ENCODE data around the gene AGT.
"Not testable (repeated sequence)": the region's sequence is repeated elsewhere in the genome, so short reads cannot be mapped to it uniquely, and the experiment has no call there.

The AGT gene

DNA sequence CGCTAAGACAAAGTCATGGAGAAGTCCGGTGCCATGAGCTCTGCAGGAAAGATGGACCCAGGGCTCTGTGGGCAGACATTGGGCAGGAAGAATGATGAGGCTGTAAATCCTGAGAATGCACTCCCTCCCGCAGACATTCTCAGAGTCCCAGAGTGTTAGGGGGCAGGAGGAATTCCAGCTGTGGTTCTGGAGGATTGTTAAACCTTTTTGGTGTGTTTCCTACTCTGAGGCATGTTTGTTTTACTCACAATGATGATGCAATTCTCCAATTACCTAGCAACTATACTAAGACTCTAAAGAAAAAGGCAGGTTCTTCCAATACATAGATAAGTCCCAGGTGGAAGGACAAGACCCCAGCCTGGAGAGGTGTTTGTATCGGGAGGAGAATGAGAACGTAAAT lies 30.5 kb upstream of the AGT start:
- no peak for DNase-seq (ENCODE audit: low read depth in 2 of 2)

DNA sequence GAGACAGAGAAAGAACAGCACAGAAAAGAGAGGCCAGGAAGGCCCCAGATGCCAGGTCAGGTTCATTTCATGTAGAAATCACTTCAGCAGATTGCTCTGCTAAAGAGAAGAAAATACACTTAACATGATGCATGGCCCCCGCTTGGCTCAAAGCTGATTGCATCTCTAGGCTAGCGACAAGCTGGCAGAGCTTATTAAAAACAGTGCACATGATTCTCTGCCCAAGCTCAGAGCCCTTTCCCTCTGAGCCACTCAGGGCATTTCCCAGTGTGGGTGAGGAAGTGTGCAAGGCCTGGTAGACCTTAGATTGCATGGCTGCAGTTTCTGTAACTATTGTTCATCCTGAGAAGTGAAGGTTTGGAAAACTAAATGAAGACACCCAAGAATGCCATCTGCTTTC lies 30.0 kb upstream of the AGT start:
- no peak for DNase-seq (ENCODE audit: low read depth in 2 of 2)

DNA sequence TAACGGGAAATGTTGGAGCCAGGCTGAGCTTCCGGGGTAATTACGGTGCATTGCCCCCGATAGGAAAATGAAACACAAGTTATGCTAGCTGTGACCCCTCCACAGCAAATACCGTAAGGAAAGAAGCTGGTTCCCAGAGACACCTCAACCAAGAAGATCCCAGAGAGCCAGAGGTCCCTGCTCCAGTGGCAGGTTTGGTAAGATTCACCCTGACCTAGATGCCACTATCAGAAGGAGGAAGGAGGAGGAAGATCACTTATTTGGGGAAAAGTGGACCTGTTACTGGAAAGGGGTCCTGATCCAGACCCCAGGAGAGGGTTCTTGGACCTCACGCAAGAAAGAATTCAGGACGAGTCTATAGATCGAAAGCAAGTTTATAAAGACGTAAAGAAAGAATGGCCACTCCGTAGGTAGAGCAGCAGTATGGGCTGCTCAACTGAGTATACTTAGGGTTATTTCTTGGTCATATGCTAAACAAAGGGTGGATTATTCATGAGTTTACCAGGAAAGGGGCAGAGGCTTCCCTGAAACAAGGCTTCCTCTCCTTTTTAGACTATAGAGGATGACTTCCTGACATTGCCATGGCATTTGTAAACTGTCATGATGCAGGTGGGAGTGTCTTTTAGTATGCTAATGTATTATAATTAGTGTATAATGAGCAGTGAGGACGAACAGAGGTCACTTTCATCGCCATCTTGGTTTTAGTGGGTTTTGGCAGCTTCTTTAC lies 25.8 kb upstream of the AGT start:
- no peak for DNase-seq (ENCODE audit: low read depth in 2 of 2)

DNA sequence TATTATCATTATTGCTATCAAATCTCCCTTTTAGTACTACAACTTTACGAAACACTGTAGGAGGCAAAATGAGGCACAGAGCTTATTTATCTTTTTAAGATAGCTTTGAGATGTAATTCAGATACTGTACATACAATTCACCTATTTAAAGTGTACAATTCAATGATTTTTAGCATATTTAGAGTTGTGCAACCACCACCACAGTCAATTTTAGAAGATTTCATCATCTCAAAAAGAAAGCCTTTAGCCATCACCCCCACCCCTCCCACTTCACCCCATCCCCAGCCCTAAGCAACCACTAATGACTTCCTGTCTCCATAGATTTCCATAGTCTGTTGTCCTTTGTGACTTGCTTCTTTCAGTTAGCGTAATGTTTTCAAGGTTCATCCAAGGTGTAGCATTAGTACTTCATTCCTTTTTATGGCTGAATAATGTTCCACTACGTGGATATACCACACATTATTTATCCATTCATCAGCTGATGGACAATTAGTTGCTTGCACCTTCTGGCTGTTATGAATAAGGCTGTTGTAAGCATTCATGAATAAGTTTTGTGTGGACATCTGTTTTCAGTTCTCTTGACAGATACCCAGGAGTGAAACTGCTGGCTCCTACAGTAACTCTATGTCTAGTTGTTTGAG lies 23.8 kb upstream of the AGT start:
- no peak for DNase-seq (ENCODE audit: low read depth in 2 of 2)

DNA sequence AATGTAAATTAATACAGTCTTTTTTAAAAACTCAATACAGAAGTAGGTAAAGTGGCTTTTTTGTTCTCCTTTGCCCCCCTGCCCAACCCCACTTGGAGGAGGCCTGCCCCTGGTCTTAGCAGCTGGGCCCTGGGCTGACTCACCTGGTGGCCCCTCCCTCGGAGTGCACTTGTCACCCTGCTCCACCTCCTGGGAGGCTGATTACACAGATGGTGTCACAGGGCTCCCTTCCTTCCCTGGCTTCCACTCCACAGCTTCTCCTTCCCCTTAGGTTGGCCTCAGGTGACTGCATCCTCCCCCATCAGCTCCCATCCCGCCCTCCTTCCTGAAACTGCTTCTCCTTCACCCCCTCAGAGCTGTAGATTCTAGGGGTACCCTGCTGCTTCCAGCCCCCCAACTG lies 21.5 kb upstream of the AGT start:
- DNase-seq (ENCODE audit: low read depth in 2 of 2): no peak

DNA sequence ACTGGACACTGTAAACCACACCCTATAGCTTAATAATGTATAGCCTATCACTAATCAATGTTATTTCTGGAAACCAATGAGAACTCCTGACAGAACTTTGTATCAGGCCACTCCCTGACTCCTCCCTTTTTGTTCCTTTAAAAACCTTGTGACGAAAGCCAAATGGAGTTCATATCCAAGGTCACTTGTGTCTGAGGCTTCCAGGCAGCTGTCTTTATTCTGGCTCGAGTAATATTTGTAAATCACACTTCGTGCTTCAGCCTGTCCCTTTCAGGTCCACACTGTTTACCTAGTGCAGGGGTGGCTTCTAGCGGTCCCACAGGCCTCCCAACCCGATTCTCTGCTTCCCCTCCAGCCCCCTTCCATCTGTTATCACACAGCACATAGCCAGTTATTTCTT lies 17.1 kb upstream of the AGT start:
- no peak for DNase-seq (ENCODE audit: low read depth in 2 of 2)

DNA sequence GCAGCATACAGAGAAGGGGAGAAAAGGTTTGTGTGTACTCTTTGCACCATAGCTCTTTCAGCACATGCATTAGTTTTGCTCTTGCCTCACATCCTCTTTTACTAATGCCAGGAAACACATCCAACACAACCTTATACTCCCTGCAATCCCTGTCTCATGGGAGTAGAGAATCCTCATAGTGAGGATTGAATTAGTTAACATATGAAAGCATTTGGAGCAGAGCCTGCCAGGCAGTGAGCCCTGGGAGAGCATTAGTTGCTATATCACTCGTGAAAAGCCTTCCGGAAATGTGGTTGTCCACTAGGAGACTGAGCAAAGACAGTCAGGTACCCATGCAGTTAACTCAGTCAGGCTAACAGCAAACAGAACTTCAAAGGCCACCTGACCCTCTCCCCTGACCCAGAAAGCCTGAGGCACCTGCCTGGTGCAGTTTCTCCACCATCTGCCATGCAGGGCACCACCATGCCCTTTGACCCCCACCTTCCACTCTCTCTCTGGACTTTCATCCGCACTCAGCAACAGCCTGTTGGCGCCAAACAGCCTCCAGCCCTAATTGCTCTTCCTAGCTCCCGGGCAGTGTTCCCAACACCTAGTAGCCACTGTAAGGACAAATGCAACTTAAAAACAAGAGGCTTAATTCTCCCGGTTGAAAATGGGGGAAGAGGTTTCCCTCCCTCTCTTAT lies 14.9 kb upstream of the AGT start:
- DNase-seq (ENCODE audit: low read depth in 2 of 2): no peak

DNA sequence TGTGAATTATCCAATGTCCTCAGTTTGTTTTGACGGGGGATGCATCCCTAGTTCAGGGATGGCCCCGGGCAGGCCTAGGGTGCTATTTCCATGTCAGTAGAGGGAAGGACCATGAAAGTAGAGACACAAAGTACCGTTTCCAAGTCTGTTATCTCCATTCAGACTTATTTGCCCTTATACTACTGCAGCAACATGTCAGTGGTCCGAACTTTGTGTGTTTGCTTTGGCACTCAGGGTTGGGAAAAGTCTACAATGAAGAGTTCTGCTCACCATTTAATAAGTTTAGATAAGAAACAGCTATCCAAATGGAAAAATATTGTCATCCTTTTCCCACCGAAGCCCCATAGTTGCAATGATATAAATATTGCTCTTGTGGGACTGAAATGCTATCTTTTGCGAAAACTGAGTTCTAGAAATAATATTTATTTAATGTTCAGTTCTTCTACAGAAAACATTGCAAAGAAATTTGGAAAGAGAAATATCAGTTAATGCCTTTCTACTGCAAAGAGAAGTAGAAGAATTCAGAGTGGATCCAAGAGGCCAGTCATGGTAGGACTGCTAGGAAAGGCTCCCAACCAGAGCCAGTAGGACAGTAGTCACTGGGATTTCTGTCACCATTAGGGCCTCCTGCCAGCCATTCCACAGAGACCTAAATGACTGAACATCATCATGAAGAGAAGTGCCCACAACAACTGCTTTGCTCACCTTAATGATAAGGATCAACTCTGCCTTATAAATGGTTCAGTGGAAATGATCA lies 11.5 kb upstream of the AGT start:
- DNase-seq (ENCODE audit: low read depth in 2 of 2): no peak

DNA sequence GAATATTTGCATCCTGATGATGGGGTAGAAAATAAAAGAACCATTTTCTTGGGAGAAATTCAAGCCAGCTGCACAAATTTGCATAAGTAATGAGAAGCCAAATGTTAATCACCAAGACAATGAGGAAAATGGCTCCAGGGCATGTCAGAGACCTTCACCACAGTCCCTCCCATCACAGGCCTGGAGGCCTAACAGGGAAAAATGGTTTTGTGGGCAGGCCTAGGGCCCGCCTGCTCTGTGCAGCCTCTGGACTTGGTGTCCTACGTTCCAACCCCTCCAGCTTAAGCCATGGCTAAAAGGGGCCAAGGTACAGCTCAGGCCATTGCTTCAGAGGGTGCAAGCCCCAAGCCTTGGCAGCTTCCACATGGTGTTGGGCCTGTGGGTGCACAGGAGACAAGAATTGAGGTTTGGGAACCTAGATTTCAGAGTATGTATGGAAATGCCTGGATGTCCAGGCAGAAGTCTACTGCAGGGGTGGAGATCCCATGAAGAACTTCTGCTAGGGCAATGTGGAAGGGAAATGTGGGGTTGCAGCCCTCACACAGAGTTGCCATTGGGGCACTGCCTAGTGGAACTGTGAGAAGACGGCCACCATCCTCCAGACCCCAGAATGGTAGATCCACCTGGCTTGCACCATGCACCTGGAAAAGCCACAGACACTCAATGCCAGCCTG lies 8.1 kb upstream of the AGT start:
- not testable (repeated sequence) for DNase-seq (ENCODE audit: low read depth in 2 of 2)

DNA sequence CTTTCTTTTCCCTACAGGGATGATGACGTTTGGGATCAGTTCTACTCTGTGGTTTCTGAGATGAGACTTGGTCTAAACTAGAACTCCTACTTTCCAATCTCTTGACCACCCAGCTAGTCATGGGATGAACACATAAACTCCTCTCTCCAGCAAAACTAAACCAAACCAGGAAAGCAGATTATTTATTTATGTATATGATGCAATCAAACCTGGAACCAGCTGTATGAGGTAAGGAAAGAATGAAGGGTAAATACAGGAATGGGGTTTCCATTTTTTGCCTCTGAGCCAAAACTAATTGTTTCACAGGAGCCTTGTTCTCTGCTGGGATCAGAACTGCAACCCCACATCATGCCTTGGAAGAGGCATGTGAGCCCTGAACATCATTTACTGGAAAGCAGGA lies 3.3 kb upstream of the AGT start:
- no peak for DNase-seq (ENCODE audit: low read depth in 2 of 2)

DNA sequence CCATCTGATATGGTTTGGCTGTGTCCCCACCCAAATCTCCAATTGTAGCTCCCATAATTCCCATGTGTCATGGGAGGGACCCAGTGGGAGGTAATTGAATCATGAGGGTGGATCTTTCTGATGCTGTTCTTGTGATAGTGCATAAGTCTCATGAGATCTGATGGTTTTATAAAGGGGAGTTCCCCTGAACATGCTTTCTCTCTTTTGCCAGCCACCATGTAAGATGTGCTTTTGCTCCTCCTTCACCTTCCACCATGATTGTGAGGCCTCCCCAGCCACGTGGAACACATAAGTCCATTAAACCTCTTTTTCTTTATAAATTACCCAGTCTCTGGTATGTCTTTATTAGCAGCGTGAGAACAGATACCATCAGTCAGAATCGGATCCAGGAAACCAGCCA lies 2.5 kb upstream of the AGT start:
- not testable (repeated sequence) for DNase-seq (ENCODE audit: low read depth in 2 of 2)

DNA sequence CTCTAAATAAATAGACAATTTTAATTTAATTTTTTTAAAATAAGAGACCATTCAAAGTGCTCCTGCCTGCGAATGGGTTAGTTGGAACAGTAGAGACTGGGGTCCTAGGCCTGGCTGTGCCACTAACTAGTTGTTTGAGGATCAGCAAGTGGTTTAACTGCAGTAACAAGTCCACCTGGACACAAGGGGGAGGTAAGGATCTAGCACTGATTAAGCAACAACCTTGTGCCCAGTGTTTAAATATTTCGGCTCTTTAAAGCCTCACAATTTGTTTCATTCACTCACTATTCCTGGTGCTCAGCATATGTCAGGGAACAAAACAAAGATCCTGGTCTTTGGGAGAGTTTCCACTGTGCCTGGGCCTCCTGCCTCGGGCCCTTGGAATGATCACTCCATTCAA lies 1.6 kb upstream of the AGT start:
- DNase-seq (ENCODE audit: low read depth in 2 of 2): no peak

DNA sequence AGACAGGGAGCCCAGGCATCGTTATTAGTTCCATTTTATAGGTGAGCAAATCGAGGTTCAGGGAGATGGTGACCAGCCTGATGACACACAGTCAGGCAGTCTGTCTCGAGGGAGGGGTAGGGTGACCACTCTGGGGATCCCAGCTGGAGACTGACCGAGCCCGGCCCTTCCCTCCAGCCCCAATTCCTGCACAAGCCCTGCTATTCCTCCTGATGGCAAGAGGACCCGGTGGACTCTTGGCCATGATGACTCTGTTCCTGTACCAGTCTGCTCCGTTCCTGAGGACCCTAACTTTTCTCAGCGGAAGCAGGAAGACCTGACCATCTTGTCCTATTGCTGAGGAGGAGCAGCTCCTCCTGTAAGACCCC lies 391 bp downstream of the AGT start:
- no peak for DNase-seq (ENCODE audit: low read depth in 2 of 2)

DNA sequence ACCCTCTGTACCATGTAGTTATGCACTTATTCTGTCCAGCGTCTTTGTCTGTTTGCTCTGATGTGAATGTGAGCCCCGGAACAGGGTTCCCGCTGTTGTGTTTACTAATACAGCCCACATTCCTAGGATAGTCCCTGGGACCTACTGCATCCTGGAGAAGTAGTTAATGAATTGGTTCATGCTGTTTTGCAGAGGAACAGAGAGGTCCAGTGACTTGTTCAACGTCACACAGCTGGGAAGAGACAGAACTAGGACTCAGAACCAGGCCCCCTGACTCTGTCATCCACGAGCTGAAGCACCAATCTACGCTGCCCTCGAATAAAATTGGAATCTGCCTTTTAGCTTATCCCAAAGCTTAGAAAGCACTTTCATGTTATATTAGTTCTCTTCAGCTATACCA lies 784 bp downstream of the AGT start:
- no peak for DNase-seq (ENCODE audit: low read depth in 2 of 2)

DNA sequence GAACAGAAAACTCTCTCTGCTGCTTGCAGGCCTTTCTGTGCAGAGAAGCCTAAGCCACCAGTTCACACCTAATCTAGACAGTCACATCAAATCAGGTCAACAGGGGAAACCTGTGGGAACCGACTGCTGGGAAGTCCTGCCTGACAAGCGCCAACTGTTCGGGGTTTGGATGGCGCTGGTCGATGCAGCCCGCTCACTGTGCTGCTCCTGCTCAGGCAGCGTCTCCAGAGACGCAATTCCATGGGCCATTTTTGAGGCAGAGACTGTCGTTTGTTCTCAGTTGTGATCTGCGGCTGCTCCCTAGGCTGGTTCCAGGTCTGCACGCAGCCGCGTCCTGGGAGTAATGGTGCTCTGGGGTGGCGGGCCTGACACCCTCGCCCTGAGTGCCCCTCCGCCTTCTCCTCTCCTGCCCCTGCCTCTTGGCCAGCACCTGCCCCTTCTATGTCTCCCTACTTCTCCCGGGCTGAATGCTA lies 1.4 kb downstream of the AGT start:
- no peak for DNase-seq (ENCODE audit: low read depth in 2 of 2)

DNA sequence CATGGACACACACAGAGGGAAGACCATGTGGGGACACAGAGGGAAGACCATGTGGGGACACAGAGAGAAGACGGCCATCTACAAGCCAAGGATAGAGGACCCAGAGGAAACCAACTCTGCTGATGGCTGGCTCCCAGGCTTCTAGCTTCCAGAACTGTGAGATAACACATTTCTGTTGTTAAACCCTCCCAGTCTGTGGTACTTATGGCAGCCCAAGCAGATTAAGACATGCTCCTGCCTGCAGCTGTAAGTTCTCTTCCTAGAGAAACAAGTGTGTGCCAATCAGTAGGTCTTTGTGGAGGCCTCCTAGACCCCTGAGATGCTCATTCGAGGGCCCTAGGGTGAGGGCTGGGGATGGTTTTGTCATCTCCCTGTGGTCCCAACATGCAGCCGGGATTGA lies 2.7 kb downstream of the AGT start:
- DNase-seq (ENCODE audit: low read depth in 2 of 2): no peak

DNA sequence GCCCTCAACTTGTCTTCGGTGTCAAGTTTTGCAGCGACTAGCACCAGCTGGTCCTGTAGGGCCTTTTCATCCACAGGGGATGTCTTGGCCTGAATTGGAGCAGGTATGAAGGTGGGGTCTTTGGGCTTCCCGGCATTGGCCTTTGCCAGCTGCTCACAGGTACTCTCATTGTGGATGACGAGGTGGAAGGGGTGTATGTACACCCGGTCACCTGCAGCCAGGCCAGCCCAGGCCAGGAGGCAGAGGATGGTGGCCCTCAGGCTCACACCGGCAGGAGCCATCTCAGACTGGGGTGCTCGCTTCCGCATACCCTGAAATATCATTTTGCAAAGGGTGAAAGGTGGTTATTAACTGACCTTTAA lies 3.4 kb downstream of the AGT start:
- no peak for DNase-seq (ENCODE audit: low read depth in 2 of 2)

DNA sequence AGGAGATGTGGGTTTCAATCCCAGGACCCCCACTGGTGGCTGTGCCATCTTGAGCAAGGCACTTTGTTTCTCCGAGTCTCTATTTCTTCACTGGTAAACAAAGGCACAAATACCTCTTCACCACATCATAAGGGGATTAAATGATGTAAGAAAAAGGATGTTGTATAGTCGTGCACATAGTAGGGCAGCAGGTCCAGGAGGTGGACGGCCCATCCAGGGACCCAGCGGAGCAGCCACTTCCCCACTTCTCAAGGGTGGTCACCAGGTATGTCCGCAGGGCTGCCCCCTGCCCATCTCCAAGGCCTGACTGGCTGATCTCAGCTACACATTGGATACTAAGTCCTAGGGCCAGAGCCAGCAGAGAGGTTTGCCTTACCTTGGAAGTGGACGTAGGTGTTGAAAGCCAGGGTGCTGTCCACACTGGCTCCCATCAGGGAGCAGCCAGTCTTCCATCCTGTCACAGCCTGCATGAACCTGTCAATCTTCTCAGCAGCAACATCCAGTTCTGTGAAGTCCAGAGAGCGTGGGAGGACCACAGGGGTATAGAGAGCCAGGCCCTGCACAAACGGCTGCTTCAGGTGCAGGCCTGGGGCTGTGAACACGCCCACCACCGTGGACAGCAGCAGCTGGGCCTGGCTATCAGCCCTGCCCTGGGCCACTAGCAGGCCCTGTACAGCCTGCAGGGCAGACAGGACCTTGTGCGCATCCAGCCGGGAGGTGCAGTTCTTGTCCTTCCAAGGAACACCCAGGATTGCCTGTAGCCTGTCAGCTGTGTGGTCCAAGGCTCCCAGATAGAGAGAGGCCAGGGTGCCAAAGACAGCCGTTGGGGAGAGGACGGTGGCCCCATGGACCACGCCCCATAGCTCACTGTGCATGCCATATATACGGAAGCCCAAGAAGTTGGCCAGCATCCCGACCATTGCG lies 4.0 kb downstream of the AGT start:
- DNase-seq (ENCODE audit: low read depth in 2 of 2): no peak

DNA sequence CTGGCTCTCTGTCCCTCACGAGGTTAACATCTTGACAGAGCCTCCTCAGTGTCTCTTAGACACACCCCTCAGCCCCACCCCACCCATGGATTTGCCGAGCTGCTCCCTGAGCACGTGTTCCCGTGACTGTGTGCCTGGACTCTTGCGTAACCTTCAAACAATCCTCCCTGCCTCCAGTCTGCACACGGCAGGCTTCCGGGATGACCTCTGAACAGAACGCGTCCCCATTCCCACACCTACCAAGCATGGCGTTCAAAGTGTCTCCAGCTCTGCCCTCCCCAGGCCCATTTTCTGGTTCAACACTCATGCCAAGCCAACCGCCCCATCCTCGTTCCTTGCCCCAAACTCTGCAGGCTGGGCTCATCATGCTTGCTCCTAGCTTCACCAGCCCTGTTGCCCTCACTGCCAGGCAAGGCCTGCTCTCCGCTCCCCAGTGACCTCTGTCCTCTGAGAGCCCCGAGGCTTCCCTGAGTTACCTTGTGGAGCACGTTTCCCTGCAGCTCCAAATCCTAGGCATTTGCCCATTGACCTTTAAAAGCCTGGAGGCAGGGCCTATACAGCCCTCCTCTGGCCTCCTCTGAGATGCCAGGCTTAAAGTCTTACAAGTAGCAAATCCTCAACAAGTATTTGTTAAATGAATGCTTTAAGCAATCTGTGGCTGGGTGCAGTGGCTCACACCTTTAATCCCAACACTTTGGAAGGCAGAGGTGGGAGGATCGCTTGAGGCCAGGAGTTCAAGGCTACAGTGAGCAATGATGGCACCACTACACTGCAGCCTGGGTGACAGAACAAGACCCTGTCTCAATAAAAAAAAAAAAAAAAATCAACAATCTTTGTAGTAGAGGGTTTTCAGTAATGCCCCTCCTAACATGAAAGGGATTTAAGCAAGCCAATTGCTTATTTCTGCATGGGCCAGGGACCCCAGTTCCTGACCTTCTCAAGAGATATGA lies 5.0 kb downstream of the AGT start:
- DNase-seq (ENCODE audit: low read depth in 2 of 2): no peak
